HCT116 (cell line): ENCODE measurements around the gene PIK3R6.

ENCODE experiments used
- CTCF ChIP-seq, 3 experiments: fragments of 200-600 bp in 1 of 3; sonication (generic) in 1 of 3; IDR thresholded peaks in 2 of 3; conservative IDR thresholded peaks in 1 of 3; 2 replicates each; pipeline ENCODE4 v1.5.1; 2012 to 2017; ENCODE audit warnings: low read depth in 2 of 3, low read length in 2 of 3, antibody characterized with exemption in 1 of 3, borderline replicate concordance in 1 of 3, control low read depth in 1 of 3, mild to moderate bottlenecking in 1 of 3, mixed read lengths in 1 of 3, mixed run types in 1 of 3, moderate library complexity in 1 of 3; ENCODE audit not compliant: insufficient read depth in 1 of 3
- EZH2phosphoT487 ChIP-seq: fragments of 200-600 bp; IDR thresholded peaks from 2 replicates; pipeline ENCODE4 v1.6.1; 2018; ENCODE audit warnings: antibody characterized with exemption, borderline replicate concordance
- POLR2A ChIP-seq: IDR thresholded peaks from 2 replicates; pipeline ENCODE4 v1.7.0; 2011; ENCODE audit warnings: borderline replicate concordance; ENCODE audit not compliant: insufficient read depth, insufficient read length; ENCODE audit errors: extremely low read depth
- POLR2AphosphoS5 ChIP-seq: IDR thresholded peaks from 2 replicates; pipeline ENCODE4 v1.6.1; 2011; ENCODE audit warnings: mild to moderate bottlenecking, low read depth, low read length, moderate library complexity
- RAD21 ChIP-seq: IDR thresholded peaks from 2 replicates; pipeline ENCODE4 v1.6.1; 2012; ENCODE audit warnings: low read depth, mild to moderate bottlenecking
- REST ChIP-seq: IDR thresholded peaks from 2 replicates; pipeline ENCODE4 v1.6.1; 2012; ENCODE audit warnings: low read depth
- YY1 ChIP-seq: IDR thresholded peaks from 2 replicates; pipeline ENCODE4 v1.6.1; 2011; ENCODE audit warnings: low read length, low read depth, moderate library complexity, mild to moderate bottlenecking; ENCODE audit not compliant: insufficient replicate concordance; ENCODE audit errors: extremely low read depth

GRCh38 chr17:8789743-8790142, 77.7 kb downstream of the PIK3R6 start:
- no peak for TF ChIP-seq CTCF (IDR thresholded peaks at IDR 0.05 in 2 of 3, conservative IDR thresholded peaks at IDR 0.05 in 1 of 3; ENCODE audit: borderline replicate concordance in 1 of 3, insufficient read depth in 1 of 3, low read depth in 2 of 3, low read length in 2 of 3)
- TF ChIP-seq POLR2A: no peak
- no peak for TF ChIP-seq RAD21
- no peak for TF ChIP-seq POLR2AphosphoS5
- TF ChIP-seq EZH2phosphoT487: no peak
- no peak for TF ChIP-seq REST
- no peak for TF ChIP-seq YY1
